DOHH2 (cell line): ENCODE results near the gene ADGRL2.

ENCODE experiments used
- H3F3A ChIP-seq: fragments of 200-600 bp; sonication (generic), shearing (Covaris generic); 2 replicates; pipeline ENCODE4 v1.6.0; 2016; ENCODE audit warnings: antibody characterized with exemption, mild to moderate bottlenecking; ENCODE audit not compliant: control insufficient read depth, insufficient read depth
- H3K27ac ChIP-seq: fragments of 200-600 bp; sonication (generic); 2 replicates; pipeline ENCODE4 v1.5.1; 2014; ENCODE audit warnings: low read depth, mild to moderate bottlenecking, low read length, moderate library complexity
- H3K27me3 ChIP-seq: fragments of 200-600 bp; sonication (generic); 2 replicates; pipeline ENCODE4 v1.6.1; 2014; ENCODE audit warnings: mild to moderate bottlenecking, low read length, mixed read lengths; ENCODE audit not compliant: control insufficient read depth
- H3K36me3 ChIP-seq: fragments of 200-600 bp; sonication (generic); 2 replicates; pipeline ENCODE4 v1.6.1; 2014; ENCODE audit warnings: mild to moderate bottlenecking, low read length, moderate library complexity, mixed read lengths; ENCODE audit not compliant: control insufficient read depth
- H3K4me1 ChIP-seq: fragments of 200-600 bp; sonication (generic); 2 replicates; pipeline ENCODE4 v1.6.1; 2014; ENCODE audit warnings: mild to moderate bottlenecking, low read length, mixed read lengths; ENCODE audit not compliant: control insufficient read depth
- H3K4me2 ChIP-seq: fragments of 200-600 bp; sonication (generic); 2 replicates; pipeline ENCODE4 v1.6.0; 2014; ENCODE audit warnings: mild to moderate bottlenecking, low read length, moderate library complexity
- H3K4me3 ChIP-seq: fragments of 200-600 bp; sonication (generic); 2 replicates; pipeline ENCODE4 v1.5.1; 2014; ENCODE audit warnings: mild to moderate bottlenecking, low read length, mixed read lengths
- H3K79me2 ChIP-seq: fragments of 200-600 bp; sonication (generic); 2 replicates; pipeline ENCODE4 v1.6.1; 2014; ENCODE audit warnings: mild to moderate bottlenecking, low read length, mixed read lengths; ENCODE audit not compliant: control insufficient read depth
- H3K9me2 ChIP-seq: fragments of 200-600 bp; sonication (generic); replicated peaks from 2 replicates; pipeline ENCODE4 v1.6.1; 2014; ENCODE audit warnings: mild to moderate bottlenecking, low read length, mixed read lengths; ENCODE audit not compliant: control insufficient read depth
- H3K9me3 ChIP-seq: fragments of 200-600 bp; sonication (generic); 2 replicates; pipeline ENCODE4 v1.6.1; 2014; ENCODE audit warnings: antibody characterized with exemption, low read length, mixed read lengths; ENCODE audit not compliant: control insufficient read depth, insufficient read depth
- H4K20me1 ChIP-seq: fragments of 200-600 bp; sonication (generic); 2 replicates; pipeline ENCODE4 v1.6.0; 2014; ENCODE audit warnings: low read depth, mild to moderate bottlenecking, antibody characterized with exemption, low read length, moderate library complexity; ENCODE audit not compliant: control insufficient read depth, insufficient read depth
- EZH2phosphoT487 ChIP-seq: fragments of 200-600 bp; sonication (generic); IDR thresholded peaks from 2 replicates; pipeline ENCODE4 v1.6.1; 2017; ENCODE audit warnings: borderline replicate concordance, mild to moderate bottlenecking, antibody characterized with exemption, low read length, moderate library complexity, mixed read lengths
- TF ChIP-seq, protein P1 (sequence below): fragments of 200-600 bp; sonication (generic); IDR thresholded peaks from one replicate; pipeline ENCODE4 v1.5.1; 2014; ENCODE audit warnings: antibody characterized with exemption, mild to moderate bottlenecking, low read depth, low read length; ENCODE audit not compliant: poor library complexity, severe bottlenecking

The ADGRL2 gene

DNA sequence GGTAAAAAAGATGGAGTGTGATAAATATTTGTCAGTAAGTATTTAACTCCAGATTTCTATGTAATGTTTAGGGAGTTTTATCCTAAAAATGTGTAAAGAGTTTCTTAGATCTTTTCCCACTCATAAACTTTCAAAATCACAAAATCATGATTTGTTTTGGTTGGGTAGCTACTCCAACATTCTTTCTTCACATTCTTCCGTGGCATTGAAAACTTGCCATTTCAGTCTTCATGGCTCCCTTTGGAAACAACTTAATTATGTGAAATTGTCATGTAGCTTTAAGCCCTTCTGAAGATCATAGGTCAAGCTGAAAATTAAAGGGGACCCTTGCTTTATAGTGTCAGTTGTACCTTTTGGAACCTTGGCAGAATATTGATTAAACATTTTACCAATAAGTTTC, 73.2 kb downstream of the ADGRL2 start:
- H3K9me3 ChIP-seq = no peaks in the 10 kb centered on the region
- TF ChIP-seq, protein P1, sequence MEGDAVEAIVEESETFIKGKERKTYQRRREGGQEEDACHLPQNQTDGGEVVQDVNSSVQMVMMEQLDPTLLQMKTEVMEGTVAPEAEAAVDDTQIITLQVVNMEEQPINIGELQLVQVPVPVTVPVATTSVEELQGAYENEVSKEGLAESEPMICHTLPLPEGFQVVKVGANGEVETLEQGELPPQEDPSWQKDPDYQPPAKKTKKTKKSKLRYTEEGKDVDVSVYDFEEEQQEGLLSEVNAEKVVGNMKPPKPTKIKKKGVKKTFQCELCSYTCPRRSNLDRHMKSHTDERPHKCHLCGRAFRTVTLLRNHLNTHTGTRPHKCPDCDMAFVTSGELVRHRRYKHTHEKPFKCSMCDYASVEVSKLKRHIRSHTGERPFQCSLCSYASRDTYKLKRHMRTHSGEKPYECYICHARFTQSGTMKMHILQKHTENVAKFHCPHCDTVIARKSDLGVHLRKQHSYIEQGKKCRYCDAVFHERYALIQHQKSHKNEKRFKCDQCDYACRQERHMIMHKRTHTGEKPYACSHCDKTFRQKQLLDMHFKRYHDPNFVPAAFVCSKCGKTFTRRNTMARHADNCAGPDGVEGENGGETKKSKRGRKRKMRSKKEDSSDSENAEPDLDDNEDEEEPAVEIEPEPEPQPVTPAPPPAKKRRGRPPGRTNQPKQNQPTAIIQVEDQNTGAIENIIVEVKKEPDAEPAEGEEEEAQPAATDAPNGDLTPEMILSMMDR = no peak
- no peak for TF ChIP-seq EZH2phosphoT487
- no peaks in the 10 kb centered on the region for H3K27me3 ChIP-seq
- no peaks in the 10 kb centered on the region for H3K79me2 ChIP-seq
- H4K20me1 ChIP-seq = no peaks in the 10 kb centered on the region
- H3K36me3 ChIP-seq = no peaks in the 10 kb centered on the region
- H3K4me3 ChIP-seq = no peak overlapping the region
- no peaks in the 10 kb centered on the region for H3F3A ChIP-seq
- H3K4me1 ChIP-seq = no peaks in the 10 kb centered on the region
- no peaks in the 10 kb centered on the region for H3K9me2 ChIP-seq
- no peak overlapping the region for H3K4me2 ChIP-seq
- no peak overlapping the region for H3K27ac ChIP-seq

DNA sequence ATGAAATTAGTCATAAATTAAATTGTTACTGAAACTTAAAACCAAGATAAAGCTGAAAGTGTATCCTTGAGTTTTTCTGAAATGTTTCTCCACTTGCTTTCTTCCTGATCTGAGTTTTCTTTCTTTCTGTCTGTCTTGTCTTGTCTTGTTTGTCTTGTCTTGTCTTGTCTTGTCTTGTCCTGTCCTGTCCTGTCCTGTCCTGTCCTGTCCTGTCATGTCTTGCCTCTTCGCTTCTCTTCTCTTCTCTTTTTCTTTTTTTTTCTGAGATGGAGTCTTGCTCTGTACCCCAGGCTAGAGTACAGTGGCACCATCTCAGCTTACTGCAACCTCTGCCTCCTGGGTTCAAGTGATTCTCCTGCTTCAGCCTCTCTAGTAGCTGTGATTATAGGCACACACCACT, 73.7 kb downstream of the ADGRL2 start:
- TF ChIP-seq, protein P1 = no peak
- TF ChIP-seq EZH2phosphoT487 = no peak
- no peaks in the 10 kb centered on the region for H3F3A ChIP-seq
- no peak overlapping the region for H3K27ac ChIP-seq
- no peaks in the 10 kb centered on the region for H3K79me2 ChIP-seq
- H3K4me1 ChIP-seq = no peaks in the 10 kb centered on the region
- H3K9me3 ChIP-seq = no peaks in the 10 kb centered on the region
- no peak overlapping the region for H3K4me3 ChIP-seq
- no peak overlapping the region for H3K4me2 ChIP-seq
- H3K9me2 ChIP-seq = no peaks in the 10 kb centered on the region
- H3K36me3 ChIP-seq = no peaks in the 10 kb centered on the region
- H3K27me3 ChIP-seq = no peaks in the 10 kb centered on the region
- H4K20me1 ChIP-seq = no peaks in the 10 kb centered on the region

DNA sequence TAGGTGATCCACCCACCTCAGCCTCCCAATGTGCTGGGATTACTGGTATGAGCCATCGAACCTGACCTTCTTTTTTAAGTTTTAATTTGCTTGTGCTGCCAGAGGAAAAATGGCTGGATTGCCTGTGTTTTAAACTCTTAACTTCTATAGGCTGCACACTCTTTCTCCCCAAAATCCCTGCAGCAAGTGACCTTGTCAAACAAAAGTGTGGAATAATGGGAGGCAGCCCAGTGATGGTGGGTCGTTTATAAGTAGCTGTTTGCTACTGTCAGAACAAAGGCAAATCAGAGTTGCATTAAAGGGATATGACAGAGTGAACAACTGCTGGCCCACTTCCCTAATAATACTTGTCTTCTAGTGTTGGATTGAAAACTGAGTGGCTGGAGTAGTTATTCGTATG, 74.2 kb downstream of the ADGRL2 start:
- no peaks in the 10 kb centered on the region for H3K9me2 ChIP-seq
- no peaks in the 10 kb centered on the region for H3K27me3 ChIP-seq
- TF ChIP-seq, protein P1 = no peak
- TF ChIP-seq EZH2phosphoT487 = no peak
- H4K20me1 ChIP-seq = no peaks in the 10 kb centered on the region
- no peaks in the 10 kb centered on the region for H3K4me1 ChIP-seq
- H3F3A ChIP-seq = no peaks in the 10 kb centered on the region
- H3K36me3 ChIP-seq = no peaks in the 10 kb centered on the region
- H3K79me2 ChIP-seq = no peaks in the 10 kb centered on the region
- H3K9me3 ChIP-seq = no peaks in the 10 kb centered on the region
- H3K27ac ChIP-seq = no peak overlapping the region
- H3K4me2 ChIP-seq = no peak overlapping the region
- H3K4me3 ChIP-seq = no peak overlapping the region
